ENCODE measurements around the gene ALG14. TPM values are rescaled to one million over a fixed set of nuclear protein-coding genes. Genes with fewer than 3 reads are reported as not detected.

ALG14 gene
- polyA plus RNA-seq, 1 donor from 2014 or later, result 2.6 TPM

DNA sequence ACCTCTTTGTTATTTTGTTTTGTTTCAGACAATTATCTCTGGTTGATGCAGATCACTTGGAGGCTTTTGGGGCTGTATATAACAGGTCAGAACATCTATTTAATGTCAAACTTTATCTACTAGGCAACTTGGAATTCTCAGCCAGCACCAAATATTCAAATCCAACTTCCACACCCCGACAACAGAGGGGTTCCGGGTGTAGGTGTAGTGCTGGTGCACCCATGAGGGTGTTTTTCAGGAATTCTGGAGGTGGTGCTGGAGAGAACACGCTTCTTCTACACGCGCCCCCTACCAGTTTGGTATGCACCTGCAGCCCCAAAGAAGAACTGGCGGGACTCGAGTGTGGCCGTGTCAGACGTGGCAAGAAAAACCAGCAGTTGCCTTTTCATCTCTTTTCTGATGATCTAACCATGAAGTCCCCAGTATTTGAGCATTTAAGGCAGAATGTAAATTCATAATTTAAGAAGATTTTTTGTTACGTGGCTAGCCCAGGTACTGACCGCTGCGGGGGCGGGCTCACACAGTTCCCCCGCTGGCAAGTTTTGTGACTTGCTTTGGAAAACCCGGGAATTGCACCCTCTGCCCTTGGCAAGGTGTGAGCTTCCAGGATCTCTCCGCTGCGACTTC lies 43.9 kb upstream of the ALG14 start:
- TF ChIP-seq EZH2 (IDR thresholded peaks at IDR 0.05; ENCODE audit: borderline replicate concordance, insufficient read depth, low read length, poor library complexity, severe bottlenecking) (no peak), RAD21 (conservative IDR thresholded peaks at IDR 0.05) (peak; percentile 47), SMC3 (conservative IDR thresholded peaks at IDR 0.05; ENCODE audit: poor library complexity) (peak; percentile 62), EP300 (conservative IDR thresholded peaks at IDR 0.05; ENCODE audit: poor library complexity, severe bottlenecking) (no peak), POLR2AphosphoS5 (IDR thresholded peaks at IDR 0.05) (peak; percentile 26)
- TF ChIP-seq, protein P1, sequence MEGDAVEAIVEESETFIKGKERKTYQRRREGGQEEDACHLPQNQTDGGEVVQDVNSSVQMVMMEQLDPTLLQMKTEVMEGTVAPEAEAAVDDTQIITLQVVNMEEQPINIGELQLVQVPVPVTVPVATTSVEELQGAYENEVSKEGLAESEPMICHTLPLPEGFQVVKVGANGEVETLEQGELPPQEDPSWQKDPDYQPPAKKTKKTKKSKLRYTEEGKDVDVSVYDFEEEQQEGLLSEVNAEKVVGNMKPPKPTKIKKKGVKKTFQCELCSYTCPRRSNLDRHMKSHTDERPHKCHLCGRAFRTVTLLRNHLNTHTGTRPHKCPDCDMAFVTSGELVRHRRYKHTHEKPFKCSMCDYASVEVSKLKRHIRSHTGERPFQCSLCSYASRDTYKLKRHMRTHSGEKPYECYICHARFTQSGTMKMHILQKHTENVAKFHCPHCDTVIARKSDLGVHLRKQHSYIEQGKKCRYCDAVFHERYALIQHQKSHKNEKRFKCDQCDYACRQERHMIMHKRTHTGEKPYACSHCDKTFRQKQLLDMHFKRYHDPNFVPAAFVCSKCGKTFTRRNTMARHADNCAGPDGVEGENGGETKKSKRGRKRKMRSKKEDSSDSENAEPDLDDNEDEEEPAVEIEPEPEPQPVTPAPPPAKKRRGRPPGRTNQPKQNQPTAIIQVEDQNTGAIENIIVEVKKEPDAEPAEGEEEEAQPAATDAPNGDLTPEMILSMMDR (IDR thresholded peaks at IDR 0.05; ENCODE audit: poor library complexity, severe bottlenecking), result peak; percentile 83
- TF ChIP-seq, protein P2, sequence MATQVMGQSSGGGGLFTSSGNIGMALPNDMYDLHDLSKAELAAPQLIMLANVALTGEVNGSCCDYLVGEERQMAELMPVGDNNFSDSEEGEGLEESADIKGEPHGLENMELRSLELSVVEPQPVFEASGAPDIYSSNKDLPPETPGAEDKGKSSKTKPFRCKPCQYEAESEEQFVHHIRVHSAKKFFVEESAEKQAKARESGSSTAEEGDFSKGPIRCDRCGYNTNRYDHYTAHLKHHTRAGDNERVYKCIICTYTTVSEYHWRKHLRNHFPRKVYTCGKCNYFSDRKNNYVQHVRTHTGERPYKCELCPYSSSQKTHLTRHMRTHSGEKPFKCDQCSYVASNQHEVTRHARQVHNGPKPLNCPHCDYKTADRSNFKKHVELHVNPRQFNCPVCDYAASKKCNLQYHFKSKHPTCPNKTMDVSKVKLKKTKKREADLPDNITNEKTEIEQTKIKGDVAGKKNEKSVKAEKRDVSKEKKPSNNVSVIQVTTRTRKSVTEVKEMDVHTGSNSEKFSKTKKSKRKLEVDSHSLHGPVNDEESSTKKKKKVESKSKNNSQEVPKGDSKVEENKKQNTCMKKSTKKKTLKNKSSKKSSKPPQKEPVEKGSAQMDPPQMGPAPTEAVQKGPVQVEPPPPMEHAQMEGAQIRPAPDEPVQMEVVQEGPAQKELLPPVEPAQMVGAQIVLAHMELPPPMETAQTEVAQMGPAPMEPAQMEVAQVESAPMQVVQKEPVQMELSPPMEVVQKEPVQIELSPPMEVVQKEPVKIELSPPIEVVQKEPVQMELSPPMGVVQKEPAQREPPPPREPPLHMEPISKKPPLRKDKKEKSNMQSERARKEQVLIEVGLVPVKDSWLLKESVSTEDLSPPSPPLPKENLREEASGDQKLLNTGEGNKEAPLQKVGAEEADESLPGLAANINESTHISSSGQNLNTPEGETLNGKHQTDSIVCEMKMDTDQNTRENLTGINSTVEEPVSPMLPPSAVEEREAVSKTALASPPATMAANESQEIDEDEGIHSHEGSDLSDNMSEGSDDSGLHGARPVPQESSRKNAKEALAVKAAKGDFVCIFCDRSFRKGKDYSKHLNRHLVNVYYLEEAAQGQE (IDR thresholded peaks at IDR 0.05; ENCODE audit: borderline replicate concordance), result peak; percentile 4
- H3K9me2 ChIP-seq (ENCODE audit: insufficient read depth, low read length), result no peaks in the 10 kb centered on the region
- H3K79me2 ChIP-seq (replicated peaks; ENCODE audit: insufficient read depth, low read length), result no peaks in the 10 kb centered on the region
- peaks cover 5% of the 10 kb centered on the region for H3K27me3 ChIP-seq (ENCODE audit: insufficient read depth, low read depth, low read length)
- H3K36me3 ChIP-seq (ENCODE audit: insufficient read depth, low read length), result no peaks in the 10 kb centered on the region
- H3F3A ChIP-seq (ENCODE audit: insufficient read depth, low read length, poor library complexity, severe bottlenecking), result peaks cover 5% of the 10 kb centered on the region
- H3K9ac ChIP-seq (ENCODE audit: low read length), result peak overlapping the region; percentile 70
- H3K27ac ChIP-seq (ENCODE audit: low read length), result no peak overlapping the region
- peak overlapping the region; percentile 81 for H3K4me2 ChIP-seq (ENCODE audit: low read length)
- peak overlapping the region; percentile 79 for H3K4me3 ChIP-seq (ENCODE audit: low read length)
- no peaks in the 10 kb centered on the region for H3K9me3 ChIP-seq (ENCODE audit: low read length)
- peak overlapping the region; percentile 40 for H2AFZ ChIP-seq (ENCODE audit: low read depth, low read length)
- no peaks in the 10 kb centered on the region for H4K20me1 ChIP-seq (ENCODE audit: insufficient read depth)

DNA sequence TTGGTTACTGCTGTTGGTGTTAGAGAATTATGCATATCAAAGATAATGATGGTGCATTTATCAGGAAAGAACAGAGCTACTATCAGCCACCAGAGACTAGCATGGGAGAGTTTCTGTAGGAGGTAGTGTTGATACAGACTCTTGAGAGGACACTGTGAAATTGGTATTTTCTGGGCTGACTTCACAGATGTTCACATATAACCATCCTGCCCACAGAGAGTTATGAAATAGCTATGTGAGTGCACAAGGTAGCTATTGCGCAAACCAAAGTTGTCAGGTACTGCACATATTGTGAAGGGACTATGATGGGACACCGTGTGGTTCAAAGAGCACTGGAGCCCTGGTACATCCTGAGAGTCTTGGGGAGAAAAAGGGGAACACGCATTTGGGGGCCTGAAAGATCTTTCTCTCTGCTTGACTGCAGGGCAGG lies 43.0 kb upstream of the ALG14 start:
- H4K20me1 ChIP-seq (ENCODE audit: insufficient read depth), result no peaks in the 10 kb centered on the region
- H3K79me2 ChIP-seq (replicated peaks; ENCODE audit: insufficient read depth, low read length), result no peaks in the 10 kb centered on the region
- peaks cover 5% of the 10 kb centered on the region for H3F3A ChIP-seq (ENCODE audit: insufficient read depth, low read length, poor library complexity, severe bottlenecking)
- TF ChIP-seq MXI1 (conservative IDR thresholded peaks at IDR 0.05; ENCODE audit: poor library complexity, severe bottlenecking) (no peak), POLR2AphosphoS5 (IDR thresholded peaks at IDR 0.05) (no peak), EZH2 (IDR thresholded peaks at IDR 0.05; ENCODE audit: borderline replicate concordance, insufficient read depth, low read length, poor library complexity, severe bottlenecking) (no peak), SMC3 (conservative IDR thresholded peaks at IDR 0.05; ENCODE audit: poor library complexity) (no peak), TAF1 (IDR thresholded peaks at IDR 0.05; ENCODE audit: low read depth) (no peak), EP300 (conservative IDR thresholded peaks at IDR 0.05; ENCODE audit: poor library complexity, severe bottlenecking) (no peak), RAD21 (conservative IDR thresholded peaks at IDR 0.05) (no peak)
- TF ChIP-seq, protein P2 (IDR thresholded peaks at IDR 0.05; ENCODE audit: borderline replicate concordance), result no peak
- TF ChIP-seq, protein P1 (IDR thresholded peaks at IDR 0.05; ENCODE audit: poor library complexity, severe bottlenecking), result no peak
- H3K36me3 ChIP-seq (ENCODE audit: insufficient read depth, low read length), result no peaks in the 10 kb centered on the region
- H3K9ac ChIP-seq (ENCODE audit: low read length), result no peak overlapping the region
- H2AFZ ChIP-seq (ENCODE audit: low read depth, low read length), result no peak overlapping the region
- H3K4me3 ChIP-seq (ENCODE audit: low read length), result no peak overlapping the region
- H3K4me2 ChIP-seq (ENCODE audit: low read length), result no peak overlapping the region
- H3K9me3 ChIP-seq (ENCODE audit: low read length), result no peaks in the 10 kb centered on the region
- no peaks in the 10 kb centered on the region for H3K9me2 ChIP-seq (ENCODE audit: insufficient read depth, low read length)
- no peak overlapping the region for H3K27ac ChIP-seq (ENCODE audit: low read length)
- peaks cover 5% of the 10 kb centered on the region for H3K27me3 ChIP-seq (ENCODE audit: insufficient read depth, low read depth, low read length)

Data from neural cell (in vitro differentiated cells).